HepG2 (cell line): ENCODE measurements around the gene ACP2. TPM values are rescaled to one million over a fixed set of nuclear protein-coding genes. Genes with fewer than 3 reads are reported as not detected.

Experiments
- CBX5 ChIP-seq: sonication (generic); formaldehyde crosslinking; IDR thresholded peaks from 2 replicates; pipeline ENCODE4 v1.4.0; 2020; ENCODE audit warnings: missing genetic modification reagents, borderline replicate concordance
- DNMT3B ChIP-seq: conservative IDR thresholded peaks from 2 replicates; pipeline ENCODE4 v1.6.1; 2016; ENCODE audit warnings: missing biosample characterization, control low read depth
- GTF2F1 ChIP-seq: fragments of 150-350 bp; IDR thresholded peaks from 2 replicates; pipeline ENCODE4 v1.6.1; 2014; ENCODE audit warnings: low read length
- HNRNPLL ChIP-seq: fragments of 200-400 bp; formaldehyde crosslinking; IDR thresholded peaks from 2 replicates; pipeline ENCODE4 v1.6.1; 2017; ENCODE audit warnings: mild to moderate bottlenecking, low read depth, low read length; ENCODE audit not compliant: poor library complexity, severe bottlenecking
- IKZF4 ChIP-seq: sonication (generic); formaldehyde crosslinking; IDR thresholded peaks from 2 replicates; pipeline ENCODE4 v1.5.1; 2020; ENCODE audit warnings: borderline replicate concordance, mild to moderate bottlenecking, low read depth, missing genetic modification reagents; ENCODE audit errors: not compliant biosample characterization
- MIXL1 ChIP-seq: IDR thresholded peaks from 2 replicates; pipeline ENCODE4 v1.6.1; 2016
- NFRKB ChIP-seq: fragments of 450-650 bp; IDR thresholded peaks from 2 replicates; pipeline ENCODE4 v1.6.1; 2017
- NKX3-1 ChIP-seq: sonication (generic); formaldehyde crosslinking; IDR thresholded peaks from 2 replicates; pipeline ENCODE4 v1.5.0; 2020; ENCODE audit warnings: missing genetic modification reagents
- PPARG ChIP-seq: conservative IDR thresholded peaks from 2 replicates; pipeline ENCODE4 v1.6.1; 2016; ENCODE audit warnings: missing biosample characterization, missing genetic modification reagents
- PRDM10 ChIP-seq: sonication (generic); formaldehyde crosslinking; IDR thresholded peaks from 2 replicates; pipeline ENCODE4 v1.4.0; 2020; ENCODE audit warnings: low read depth, missing genetic modification reagents
- RBM22 ChIP-seq: fragments of 200-400 bp; formaldehyde crosslinking; optimal IDR thresholded peaks from 2 replicates; pipeline ENCODE3; 2017; ENCODE audit warnings: mild to moderate bottlenecking, low read length, moderate library complexity
- SRF ChIP-seq: IDR thresholded peaks from 2 replicates; pipeline ENCODE4 v1.6.1; 2011; ENCODE audit warnings: mild to moderate bottlenecking, low read depth, low read length, moderate library complexity
- TBP ChIP-seq: sonication (generic); formaldehyde crosslinking; IDR thresholded peaks from 2 replicates; pipeline ENCODE4 v1.5.0; 2020; ENCODE audit warnings: missing genetic modification reagents
- THAP11 ChIP-seq: IDR thresholded peaks from 2 replicates; pipeline ENCODE4 v1.6.1; 2016; ENCODE audit warnings: missing biosample characterization, missing genetic modification reagents
- ZNF138 ChIP-seq: sonication (generic); formaldehyde crosslinking; IDR thresholded peaks from 2 replicates; pipeline ENCODE4 v1.5.0; 2020; ENCODE audit warnings: mild to moderate bottlenecking, low read depth, missing genetic modification reagents
- ZNF180 ChIP-seq: sonication (generic); formaldehyde crosslinking; IDR thresholded peaks from 2 replicates; pipeline ENCODE4 v1.4.0; 2020; ENCODE audit warnings: low read depth, missing genetic modification reagents, borderline replicate concordance
- ZNF292 ChIP-seq: sonication (generic); formaldehyde crosslinking; IDR thresholded peaks from 2 replicates; pipeline ENCODE4 v1.8.1; 2022; ENCODE audit warnings: mild to moderate bottlenecking, low read depth, missing genetic modification reagents, borderline replicate concordance
- ZNF431 ChIP-seq: sonication (generic); formaldehyde crosslinking; IDR thresholded peaks from 2 replicates; pipeline ENCODE4 v1.9.0; 2022; ENCODE audit warnings: missing genetic modification reagents, low read depth, mild to moderate bottlenecking, borderline replicate concordance
- ZNF589 ChIP-seq: sonication (generic); formaldehyde crosslinking; conservative IDR thresholded peaks from 2 replicates; pipeline ENCODE4 v1.8.0; 2022; ENCODE audit warnings: mild to moderate bottlenecking, moderate library complexity, missing genetic modification reagents
- ZNF674 ChIP-seq: sonication (generic); formaldehyde crosslinking; IDR thresholded peaks from 2 replicates; pipeline ENCODE4 v1.5.0; 2020; ENCODE audit warnings: low read depth, mild to moderate bottlenecking, missing genetic modification reagents
- ZNF770 ChIP-seq: sonication (generic); formaldehyde crosslinking; IDR thresholded peaks from 2 replicates; pipeline ENCODE4 v1.5.0; 2020; ENCODE audit warnings: mild to moderate bottlenecking, missing genetic modification reagents
- polyA plus RNA-seq, 8 experiments: library from polyadenylated mRNA; depleted of rRNA in 3 of 8; stranded (reverse) in 7 of 8; unstranded in 1 of 8; fragments of >200 nt; fragmentation: Illumina TruSeq in 4 of 8; extraction: Trizol in 4 of 8; gene quantifications; 2 replicates each; pipeline versions ENCODE4 v1.2.1 to v1.2.3, GENCODE V29; 2011 to 2016; ENCODE audit warnings: low read depth in 4 of 8, missing spikeins in 1 of 8, mixed read lengths in 1 of 8; ENCODE audit not compliant: insufficient read depth in 1 of 8
- total RNA-seq, 5 experiments: library from RNA; depleted of rRNA; stranded (reverse); fragments of >200 nt; fragmentation: Illumina TruSeq; extraction: Trizol; gene quantifications; 2 replicates each; pipeline ENCODE4 v1.2.3, GENCODE V29; 2016; ENCODE audit warnings: low read depth in 1 of 5
- TF ChIP-seq, protein P1 (sequence below), 2 experiments: sonication (generic) in 1 of 2; formaldehyde crosslinking in 1 of 2; IDR thresholded peaks; 2 replicates each; pipeline versions ENCODE4 v1.5.1 to v1.6.1; 2011 to 2020; ENCODE audit warnings: borderline replicate concordance in 1 of 2, low read depth in 1 of 2, low read length in 1 of 2, mild to moderate bottlenecking in 1 of 2, missing genetic modification reagents in 1 of 2, moderate library complexity in 1 of 2

The ACP2 gene
- total and polyA plus RNA-seq, 2 of the 13 experiments (the other 11 are each of a cell fraction or from before 2014, with no cell fraction given), result 17.7 to 20.2 TPM

DNA sequence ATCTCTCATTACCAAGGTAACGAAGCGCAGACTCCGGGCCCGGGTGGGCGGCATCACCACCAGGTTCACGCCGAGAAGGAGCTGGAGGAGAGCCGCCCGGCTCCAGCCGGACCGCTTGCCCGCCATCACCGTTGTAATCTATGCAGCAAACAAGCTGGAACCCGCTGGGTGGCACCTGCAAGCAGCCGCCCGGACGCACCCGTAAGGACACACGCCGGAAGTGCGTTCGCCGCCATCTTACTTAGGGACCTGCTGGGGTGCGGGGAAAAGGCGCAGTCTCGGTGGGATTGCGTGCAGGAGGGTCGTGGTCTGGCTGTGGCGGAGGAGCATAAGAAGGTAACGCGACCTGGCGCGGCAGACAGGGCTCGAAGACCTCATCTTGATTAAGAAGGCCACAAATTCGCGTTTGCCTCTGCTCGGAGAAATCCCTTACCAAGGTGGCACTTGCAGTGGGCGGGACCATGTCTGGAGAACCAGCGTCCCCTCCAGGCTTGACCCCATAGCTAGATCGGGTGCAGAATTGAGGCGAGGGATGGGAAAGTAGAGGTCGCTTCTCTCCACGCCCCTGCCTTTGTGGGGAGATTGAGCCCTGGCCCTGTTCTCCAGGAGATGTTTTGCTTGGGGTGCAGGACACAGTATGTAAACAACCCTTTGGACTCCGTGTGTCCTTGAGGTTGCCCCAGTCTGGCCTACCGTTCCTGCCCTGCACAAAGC, at the start of gene ACP2 (continued):
- TF ChIP-seq PRDM10 (peak; percentile 90), TBP (CRISPR knock-in tag) (no peak; the same call in 1 of the 2 replicates), ZNF180 (CRISPR knock-in tag) (no peak), ZNF770 (CRISPR knock-in tag) (peak; percentile 73), CBX5 (peak; percentile 98), IKZF4 (CRISPR knock-in tag) (peak; percentile 68), PPARG (CRISPR knock-in tag) (peak; percentile 79), ZNF138 (CRISPR knock-in tag) (peak; percentile 77; the same call in 1 of the 2 replicates), MIXL1 (CRISPR knock-in tag) (peak; percentile 86), ZNF589 (CRISPR knock-in tag) (peak; percentile 96), HNRNPLL (peak; percentile 94), ZNF674 (CRISPR knock-in tag) (no peak), THAP11 (CRISPR knock-in tag) (peak; percentile 94), SRF (peak; percentile 77), GTF2F1 (no peak; the same call in 1 of the 2 replicates), NFRKB (peak; percentile 85), RBM22 (no peak), ZNF431 (CRISPR knock-in tag) (peak; percentile 89; the same call in 1 of the 2 replicates), ZNF292 (CRISPR knock-in tag) (peak; percentile 58; the same call in 1 of the 2 replicates), DNMT3B (CRISPR knock-in tag) (peak; percentile 83), NKX3-1 (peak; percentile 70)
- TF ChIP-seq, protein P1, sequence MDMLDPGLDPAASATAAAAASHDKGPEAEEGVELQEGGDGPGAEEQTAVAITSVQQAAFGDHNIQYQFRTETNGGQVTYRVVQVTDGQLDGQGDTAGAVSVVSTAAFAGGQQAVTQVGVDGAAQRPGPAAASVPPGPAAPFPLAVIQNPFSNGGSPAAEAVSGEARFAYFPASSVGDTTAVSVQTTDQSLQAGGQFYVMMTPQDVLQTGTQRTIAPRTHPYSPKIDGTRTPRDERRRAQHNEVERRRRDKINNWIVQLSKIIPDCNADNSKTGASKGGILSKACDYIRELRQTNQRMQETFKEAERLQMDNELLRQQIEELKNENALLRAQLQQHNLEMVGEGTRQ (IDR thresholded peaks at IDR 0.05; ENCODE audit: low read depth, low read length), result no peak
- TF ChIP-seq, protein P1 (CRISPR knock-in tag; IDR thresholded peaks at IDR 0.05; ENCODE audit: borderline replicate concordance), result no peak
